Measurements from ENCODE around the gene CD101.

The CD101 gene

DNA sequence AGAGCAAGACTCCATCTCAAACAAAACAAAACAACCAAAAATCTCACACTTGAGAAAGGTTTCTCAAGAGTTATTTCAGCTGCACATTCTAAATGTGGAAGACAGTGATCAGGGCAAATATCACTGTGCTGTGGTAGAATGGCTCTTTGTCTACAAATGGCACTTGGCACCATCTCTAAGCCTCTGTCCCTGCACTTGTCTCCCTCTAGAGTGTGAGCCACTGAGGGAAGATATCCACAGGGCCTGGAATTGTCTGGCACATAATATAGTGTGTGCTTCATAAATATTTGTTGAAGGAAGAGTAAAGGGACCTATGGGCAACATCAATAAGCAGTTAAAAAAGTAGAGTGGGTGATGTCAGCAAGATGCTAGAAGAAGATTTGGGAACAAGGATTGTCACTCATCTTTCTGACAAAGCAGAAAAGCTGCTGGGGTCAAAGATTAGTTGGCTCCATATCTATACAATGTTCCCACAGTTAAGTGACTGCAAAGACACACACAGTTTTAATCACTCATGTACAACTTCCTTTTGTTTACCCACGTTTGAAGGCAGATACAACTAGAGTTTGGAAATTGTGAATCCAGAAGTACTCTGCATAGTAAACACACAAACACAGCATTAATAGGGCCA is 19.1 kb downstream of the CD101 start:
- no peak for DNase-seq

DNA sequence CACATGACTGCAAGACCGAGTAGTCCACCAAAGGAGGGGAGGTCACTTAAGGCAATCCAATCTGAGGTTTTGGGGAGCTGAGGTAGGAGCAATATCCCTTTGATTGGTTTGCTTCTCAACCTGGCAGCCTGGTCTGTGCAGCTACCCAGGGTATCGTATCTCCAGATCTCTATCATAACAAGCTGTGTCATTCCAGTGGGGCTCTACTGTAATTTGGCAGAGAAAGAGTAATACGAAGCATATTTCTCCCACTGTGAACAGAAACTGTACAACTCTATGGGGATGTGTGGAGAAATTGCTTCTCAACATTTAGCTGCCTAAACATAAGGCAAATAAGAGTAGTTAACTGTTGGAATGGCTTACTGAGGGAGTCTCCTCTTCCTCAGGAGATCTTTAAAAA is 20.6 kb downstream of the CD101 start:
- DNase-seq = no peak

DNA sequence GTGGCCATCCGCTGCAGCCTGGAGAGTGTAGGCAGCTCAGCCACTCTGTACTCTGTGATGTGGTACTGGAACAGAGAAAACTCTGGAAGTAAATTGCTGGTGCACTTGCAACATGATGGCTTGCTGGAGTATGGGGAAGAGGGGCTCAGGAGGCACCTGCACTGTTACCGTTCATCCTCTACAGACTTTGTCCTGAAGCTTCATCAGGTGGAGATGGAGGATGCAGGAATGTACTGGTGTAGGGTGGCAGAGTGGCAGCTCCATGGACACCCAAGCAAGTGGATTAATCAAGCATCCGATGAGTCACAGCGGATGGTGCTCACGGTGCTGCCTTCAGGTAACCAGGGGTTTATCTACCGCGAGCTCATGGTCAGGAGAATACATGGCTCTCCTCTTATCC is 24.0 kb downstream of the CD101 start:
- DNase-seq = no peak

DNA sequence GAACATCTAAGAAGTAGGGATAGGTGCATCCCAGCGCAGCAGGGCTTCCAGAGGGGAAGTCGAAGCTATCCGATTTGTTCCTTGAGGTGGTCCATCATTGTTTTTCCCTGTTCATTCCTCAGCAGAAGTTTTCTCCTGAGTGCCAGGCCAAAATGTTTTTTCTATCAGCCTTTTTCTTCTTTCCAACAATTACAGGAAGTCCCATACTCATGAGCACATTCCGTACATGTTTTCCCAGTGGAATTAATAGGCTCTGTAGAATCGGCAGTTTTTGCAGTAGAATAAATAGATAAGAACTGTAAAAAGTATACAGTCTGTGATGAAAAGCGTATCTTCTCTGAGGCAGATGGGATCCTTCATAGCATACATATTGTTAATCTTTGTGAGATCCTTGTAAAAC is 24.8 kb downstream of the CD101 start:
- no peak for DNase-seq

DNA sequence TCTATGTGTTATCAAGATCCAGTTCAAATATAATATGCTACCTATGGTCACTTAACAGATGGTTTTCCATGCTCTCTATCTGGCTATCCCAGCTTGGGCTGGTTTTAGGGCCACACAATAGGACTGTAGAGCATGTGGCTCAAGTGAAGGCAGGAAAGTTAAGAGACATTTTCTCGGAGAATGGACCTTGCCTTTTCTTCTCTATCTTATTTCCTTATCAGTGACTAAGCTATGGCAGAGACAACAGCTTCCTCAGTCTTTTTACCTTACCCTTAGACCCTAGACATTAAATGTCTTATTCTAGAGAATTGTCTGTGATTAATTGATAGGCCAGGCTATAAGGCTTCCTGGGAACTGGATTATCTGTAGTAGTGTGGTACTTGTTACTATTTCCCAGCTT is 28.1 kb downstream of the CD101 start:
- DNase-seq = no peak

DNA sequence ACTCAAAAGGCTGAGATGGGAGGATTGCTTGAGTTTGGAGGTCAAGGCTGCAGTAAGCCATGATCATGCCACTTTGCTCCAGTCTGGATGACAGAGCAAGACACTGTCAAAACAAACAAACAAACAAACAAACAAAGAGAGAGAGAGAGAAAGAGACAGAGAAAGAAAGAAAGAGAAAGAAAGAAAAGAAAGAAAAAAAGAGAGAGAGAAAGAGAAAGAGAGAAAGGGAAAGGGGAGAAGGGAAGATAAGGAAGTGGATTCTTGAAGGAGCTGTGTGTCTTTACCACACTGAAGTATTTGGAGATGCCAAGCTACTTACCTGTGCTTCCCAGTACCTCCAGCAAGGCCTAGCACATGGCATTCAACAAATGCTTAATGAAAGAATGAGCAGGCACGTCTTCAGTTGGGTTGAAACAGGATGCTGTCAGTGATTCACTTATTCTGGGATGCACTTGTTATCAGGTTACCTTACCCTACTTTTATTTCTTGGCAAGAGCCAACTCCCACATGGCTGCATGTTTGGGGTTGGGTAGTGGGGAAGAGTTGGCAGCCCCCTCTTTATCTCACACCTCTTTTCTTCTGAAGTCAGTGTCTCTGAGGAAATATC is 28.8 kb downstream of the CD101 start:
- peak; percentile 10 for DNase-seq

DNA sequence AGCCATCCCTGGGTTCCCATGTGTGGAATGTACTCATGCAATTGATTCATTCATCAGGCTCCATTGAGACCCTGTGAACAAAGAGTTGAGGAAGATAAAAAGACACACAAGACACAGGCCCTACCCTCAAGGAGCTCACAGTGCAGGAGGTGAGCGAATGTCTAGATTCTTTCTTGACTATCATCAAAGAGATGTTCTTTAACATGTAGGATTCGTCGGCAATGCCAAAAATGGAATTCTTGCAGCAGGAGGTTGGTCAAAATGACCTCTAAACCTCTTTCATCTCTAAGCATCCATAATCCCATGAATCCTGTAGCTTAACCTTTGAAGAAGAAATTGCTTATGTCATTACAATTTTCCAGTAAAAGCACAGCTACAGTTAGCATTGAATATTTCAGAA is 30.7 kb downstream of the CD101 start:
- no peak for DNase-seq

DNA sequence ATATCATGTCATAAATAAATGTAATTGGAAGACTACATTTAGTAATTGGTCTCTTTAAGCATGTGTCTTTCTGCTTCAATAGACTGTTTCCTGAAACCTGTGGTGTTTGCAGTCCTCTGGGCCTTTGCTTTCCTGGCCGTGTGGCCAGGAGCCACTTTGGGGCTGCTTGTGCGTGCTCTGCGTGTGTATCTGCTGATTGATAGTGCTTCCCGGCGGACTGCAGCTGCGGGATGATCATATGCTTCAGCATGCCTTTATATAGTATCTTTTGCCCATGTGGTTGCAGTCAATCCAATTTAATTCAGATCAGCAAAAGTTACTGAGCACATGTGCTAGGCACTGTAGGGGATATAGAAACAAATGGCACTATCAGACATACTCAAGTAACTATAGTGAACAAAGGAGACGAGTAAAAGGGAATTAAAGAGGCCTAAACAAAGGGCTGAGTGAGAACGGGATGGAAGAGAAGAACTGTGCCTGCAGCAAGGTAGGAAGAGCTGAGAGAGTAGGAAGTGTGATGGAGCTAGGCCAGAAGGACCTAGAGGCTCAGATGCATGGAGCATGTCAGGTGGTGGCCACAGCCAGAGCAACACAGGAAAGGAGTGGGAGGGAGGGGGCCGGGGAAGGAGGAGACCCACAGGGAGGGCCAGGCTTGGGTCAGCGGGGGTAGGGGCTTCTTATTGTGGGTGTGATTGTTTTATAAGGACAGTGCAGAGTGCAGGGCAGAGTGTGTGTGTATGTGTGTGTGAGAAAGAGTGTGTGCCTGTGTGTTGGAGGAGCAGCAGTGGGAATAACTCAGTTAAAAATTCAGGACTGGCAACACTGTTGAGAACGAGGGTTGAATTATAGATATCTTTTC is 31.4 kb downstream of the CD101 start:
- DNase-seq = no peak

DNA sequence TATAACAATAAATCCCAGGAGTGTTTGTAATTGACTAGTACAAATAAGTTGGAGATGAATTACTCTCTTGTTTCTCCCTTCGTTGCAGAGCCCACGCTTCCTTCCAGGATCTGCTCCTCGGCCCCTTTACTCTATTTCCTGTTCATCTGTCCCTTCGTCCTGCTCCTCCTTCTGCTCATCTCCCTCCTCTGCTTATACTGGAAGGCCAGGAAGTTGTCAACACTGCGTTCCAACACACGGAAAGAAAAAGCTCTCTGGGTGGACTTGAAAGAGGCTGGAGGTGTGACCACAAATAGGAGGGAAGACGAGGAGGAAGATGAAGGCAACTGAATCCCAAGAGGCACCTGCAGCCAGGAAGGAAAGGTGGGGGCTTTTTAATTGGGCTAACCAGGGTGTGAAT is 32.2 kb downstream of the CD101 start:
- DNase-seq = no peak

DNA sequence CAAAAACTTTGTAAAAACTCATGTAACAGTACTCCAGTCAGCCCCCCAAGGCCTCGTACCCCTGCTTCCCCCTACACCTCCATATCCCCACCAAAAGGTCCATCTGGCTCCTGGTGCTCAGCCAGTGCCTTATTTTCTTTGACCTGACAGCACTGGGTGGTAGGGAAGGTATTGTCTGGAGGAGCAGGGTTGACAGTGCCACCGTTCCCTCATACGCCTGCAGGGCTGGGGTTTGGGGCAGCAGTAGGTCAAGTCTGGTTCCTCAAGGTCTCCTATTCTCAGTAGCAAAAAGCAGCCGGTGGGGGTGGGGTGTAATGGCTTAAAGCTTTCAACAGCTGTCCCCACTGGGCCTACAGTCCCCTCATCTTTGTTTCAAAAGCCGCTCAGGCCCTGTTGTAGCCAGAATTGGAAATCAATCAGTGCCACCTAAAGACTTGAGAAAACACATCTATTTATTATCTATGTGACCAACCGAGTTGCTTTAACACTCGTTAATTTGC is 33.3 kb downstream of the CD101 start:
- DNase-seq = no peak

DNA sequence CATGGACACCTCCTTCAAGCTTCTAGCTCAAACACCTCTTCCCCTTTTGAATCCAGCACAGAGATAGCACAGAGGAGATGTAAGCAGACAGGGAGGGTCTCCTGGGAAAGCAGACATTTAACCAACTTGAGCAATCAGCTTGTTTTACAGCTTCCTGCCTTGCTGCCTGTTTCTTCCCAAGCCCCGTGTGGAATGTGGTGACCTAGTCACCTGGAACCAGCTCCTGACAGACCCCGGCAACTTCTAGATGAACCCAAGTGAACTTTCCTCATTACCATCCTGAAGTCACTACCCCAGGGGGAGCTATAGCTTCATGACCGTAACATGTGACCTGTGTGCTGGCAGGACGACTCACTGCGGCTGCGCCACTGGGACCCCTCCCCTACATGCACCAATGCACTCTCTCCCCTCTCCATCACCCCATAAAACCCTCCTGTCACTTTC is 34.5 kb downstream of the CD101 start:
- DNase-seq = no peak

DNA sequence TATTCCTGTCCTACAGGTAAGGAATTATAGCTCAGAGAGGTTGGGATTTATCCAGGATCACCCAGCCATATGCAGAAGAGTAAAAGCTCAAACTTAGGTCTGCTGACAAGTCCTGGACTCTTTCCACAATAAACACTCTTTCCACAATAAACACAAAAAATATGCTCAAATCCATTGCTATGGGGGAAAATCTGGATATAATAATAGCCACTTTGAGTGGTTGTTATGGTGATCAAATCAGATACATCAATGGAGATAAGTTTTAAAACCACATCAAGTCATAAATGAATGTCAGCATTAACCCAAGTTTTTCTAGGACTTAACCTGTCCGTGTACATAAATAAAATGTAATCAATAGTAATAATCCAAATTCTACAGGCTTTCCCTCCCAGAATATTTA is 36.2 kb downstream of the CD101 start:
- no peak for DNase-seq

DNA sequence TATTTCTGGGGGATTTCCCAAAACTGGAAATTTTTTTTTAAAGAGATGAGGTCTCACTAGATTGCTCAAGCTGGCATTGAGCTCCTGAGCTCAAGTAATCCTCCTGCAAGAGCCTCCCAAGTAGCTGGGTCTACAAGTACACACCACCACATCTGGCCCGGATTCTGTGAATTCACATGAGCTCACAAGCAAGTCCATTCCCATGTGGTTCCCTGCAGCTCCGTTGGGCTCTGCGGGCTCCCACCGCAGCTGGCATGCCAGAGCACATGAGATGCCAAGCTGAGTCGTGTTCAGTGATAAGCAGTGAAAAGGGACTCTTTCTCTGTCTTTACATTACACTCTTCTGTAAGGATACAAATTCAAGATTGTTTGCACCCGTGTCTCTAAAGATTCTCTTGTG is 36.7 kb downstream of the CD101 start:
- no peak for DNase-seq

DNA sequence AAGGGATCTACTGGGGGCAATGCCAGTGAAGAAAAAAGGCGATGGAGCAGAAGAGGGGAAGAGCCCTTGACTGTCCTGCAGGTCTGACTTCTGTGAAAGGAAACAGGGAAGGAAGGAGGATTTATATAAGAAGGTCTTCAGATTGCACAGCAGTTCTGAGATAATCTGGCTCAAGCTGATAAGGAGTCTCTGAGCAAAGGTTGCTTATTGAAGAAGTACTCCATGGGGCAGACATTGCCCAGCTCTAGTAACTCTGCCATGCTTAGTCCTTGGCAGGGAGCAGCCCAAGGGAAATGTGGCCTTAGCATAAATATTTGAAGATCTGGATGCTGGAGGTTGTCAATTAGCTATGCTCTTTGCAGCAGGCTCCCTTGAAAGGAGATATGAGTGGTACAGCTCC is 42.7 kb downstream of the CD101 start:
- no peak for DNase-seq

DNA sequence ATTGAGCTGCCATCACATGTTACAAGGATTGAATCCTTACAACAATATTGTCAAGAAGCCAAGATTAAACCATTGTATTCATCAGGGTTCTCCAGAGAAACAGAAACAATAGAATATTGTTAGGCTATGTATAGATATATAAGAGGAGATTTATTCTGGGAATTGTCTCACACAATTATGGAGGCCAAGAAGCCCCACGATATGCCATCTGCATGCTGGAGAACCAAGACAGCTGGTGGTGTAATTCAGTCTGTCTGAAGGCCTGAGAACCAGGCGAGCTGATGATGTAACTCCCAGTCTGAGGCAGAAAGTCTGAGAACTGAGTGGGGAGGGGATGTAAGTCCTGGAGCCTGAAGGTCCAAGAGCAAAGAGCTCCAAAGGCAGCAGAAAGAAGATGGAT is 44.1 kb downstream of the CD101 start:
- DNase-seq = no peak

DNA sequence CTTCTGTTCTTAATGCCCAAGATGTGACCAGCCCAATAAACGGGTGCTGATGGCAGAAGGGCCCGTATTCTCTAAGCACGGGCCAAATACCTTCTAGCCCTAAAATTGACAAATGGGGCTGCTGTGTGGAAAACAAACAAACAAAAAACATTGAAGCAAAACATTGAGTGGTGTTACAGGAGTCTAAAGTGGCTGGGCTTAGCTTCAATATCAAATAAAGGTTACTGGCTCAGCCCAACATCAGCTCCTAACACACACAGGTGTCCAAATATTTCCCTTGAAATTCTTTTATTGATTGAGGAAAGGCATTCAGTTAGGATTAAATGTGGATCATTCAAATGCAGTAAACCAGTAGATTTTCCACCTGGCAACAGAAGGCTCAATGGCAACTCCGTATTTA is 45.2 kb downstream of the CD101 start:
- no peak for DNase-seq

DNA sequence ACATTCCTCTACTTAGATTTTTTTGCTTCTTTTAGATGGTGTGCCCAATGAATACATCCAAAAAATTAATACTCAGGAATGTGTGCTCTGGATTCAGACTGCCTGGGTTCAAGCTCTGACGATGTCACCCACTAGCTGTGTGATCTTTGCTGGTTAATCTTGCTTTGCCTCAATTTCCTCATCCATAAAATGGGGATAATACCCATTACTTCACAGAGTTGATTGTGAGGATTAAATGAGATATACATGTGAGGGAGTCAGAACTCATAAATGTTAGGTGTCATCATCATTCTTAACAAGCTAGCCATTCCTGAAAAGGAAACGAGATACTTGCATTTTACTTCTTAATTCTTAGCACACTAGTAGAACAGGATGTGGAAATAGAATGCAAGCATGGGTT is 45.7 kb downstream of the CD101 start:
- DNase-seq = no peak

DNA sequence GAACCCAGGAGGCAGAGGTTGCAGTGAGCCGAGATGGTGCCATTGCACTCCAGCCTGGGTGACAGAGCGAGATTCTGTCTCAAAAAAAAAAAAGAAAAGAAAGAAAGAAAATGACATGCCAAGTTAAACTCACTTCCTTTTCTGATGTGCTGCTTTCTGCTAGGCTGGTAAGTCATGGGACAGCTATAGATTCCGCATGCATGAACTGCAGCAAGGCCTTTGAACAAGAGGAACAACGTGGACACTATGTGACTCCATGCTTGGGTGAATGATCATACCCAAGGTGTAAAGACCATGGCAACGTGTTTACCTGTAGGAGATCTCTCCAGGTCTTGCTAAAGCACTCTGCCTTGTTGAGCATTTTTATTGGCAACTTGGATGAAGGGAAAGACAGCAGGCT is 48.3 kb downstream of the CD101 start:
- DNase-seq = no peak

DNA sequence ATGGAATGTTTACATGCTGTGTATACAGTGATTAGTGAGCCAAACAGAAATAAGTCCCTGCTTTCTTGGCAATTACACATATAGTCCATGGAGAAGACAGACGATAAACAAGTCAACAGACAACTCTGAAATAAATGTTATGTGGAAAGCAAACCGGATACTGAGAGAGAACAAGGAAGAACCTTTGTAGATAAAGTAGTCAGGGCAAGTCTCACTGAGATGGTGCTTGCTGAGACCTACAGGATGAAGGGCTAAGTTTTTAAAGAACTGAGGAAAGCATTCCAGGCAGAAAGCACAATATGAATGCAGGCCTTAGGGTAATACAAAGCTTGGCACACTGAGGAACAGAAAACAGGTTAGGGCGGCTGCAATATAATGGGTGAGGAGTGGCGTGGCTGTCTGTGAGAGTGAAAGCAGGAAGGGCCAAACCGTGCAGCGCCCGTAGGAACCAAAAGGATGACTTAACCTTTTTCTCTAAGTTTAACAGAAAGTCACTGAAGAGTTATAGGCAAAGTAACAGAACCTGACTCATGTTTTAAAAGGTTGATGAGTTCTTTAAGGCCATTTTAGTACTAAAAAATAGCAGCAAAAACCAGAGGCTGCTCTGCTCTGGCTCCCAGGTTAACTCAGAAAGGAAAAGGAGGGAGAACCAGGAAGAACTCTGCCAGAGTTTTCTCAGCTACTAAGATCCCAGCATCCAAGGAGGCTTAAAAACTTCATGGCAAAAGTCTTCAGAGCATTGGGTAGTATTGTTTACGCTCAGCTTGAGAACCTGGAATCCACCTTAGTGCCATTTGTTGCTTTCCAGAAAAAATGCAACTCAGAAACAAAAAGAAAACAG is 49.9 kb downstream of the CD101 start:
- no peak for DNase-seq

DNA sequence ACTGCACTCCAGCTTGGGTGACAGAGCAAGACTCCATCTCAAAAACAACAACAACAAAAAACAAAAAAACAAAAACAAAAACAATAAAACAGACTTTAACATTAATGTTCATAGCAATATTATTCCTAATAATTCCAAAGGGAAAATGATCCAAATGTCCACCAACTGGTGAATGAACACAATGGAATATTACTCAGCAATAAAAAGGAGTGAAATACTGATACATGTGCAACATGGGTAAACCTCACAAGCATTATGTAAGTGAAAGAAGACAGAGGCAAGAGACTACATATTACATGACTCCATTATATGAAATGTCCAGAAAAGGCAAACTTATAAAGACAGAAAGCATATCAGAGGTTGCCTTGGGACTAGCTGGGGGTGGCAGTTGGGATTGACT is 52.5 kb downstream of the CD101 start:
- DNase-seq = no peak

DNA sequence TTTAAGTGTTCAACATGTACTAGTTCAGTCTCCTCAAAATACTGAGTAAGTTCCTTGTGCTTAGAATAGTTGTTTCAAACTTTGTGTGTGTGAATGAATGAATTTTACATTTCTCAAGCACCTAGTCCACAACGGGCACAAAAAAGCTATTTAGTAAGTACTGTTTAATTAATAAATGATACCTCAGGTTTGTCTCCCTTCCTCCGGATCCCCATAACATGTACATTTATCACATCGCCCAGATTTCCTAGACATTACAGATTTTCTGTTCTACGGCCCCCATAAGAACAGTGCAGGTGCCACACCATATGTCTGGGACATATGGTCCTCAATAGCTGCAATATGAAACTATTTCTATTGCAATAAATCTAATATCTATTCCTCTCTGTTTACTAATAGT is 57.2 kb downstream of the CD101 start:
- no peak for DNase-seq

DNA sequence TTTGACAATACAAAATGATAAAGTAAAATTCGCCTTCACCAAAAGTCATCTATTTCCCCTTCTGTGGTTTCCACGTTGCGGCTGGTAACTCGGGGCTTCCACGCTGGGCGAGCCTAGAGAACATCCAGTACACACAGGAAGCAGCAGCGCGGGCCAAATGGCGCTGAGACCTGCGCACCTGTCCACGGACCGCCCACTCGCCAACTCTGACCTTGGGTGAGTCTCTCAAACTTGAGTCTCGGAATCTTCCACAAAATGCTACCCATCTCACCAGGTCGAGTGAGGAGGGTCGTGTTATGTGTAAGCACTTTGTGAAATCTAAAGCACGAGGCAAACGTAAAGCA is 57.7 kb downstream of the CD101 start:
- DNase-seq = peak; percentile 47
